Superior temporal gyrus (tissue), 1 donor: ENCODE measurements around the gene TTC7B.

Experiments used
- DNase-seq: peaks from one replicate; pipeline ENCODE4 v3.0.0-alpha.2; 2016; ENCODE audit errors: extremely low spot score

Gene TTC7B

DNA sequence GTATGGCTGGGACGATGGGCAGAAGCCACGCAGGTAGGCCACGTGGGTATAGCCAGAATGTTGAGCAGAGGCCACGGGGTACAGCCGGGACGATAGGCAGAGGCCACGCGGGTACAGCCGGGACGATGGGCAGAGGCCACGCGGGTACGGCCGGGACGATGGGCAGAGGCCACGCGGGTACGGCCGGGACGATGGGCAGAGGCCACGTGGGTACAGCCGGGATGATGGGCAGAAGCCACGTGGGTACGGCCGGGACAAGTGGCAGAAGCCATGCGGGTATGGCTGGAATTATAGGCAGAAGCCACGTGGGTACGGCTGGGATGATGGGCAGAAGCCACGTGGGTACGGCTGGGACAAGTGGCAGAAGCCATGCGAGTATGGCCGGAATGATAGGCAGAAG is 195.0 kb downstream of the TTC7B start:
- no peak for DNase-seq

DNA sequence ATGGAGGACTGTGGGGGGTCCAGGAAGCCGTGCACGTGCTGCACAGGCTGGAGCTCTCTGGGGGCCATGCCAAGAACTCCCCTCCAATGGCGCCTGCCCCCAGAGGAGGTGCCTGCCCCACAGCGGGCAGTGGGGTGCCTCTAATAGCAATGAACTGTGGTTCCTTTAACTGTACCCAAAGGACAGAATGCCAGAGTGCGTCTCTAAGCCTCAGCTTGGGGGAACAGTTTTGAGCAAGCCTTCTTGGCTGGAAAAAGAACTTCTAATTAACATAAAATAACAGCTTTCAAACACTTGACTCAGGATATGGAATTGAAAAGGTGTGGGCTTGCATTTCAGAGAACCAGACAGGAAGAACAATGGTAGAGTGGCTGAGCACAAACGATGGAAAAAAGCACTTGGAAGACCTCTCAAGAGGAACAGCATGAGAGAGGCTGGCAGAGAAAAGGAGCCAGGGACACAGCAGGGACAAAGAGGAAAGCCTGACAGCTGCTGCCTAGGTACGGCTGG is 195.6 kb downstream of the TTC7B start:
- no peak for DNase-seq

DNA sequence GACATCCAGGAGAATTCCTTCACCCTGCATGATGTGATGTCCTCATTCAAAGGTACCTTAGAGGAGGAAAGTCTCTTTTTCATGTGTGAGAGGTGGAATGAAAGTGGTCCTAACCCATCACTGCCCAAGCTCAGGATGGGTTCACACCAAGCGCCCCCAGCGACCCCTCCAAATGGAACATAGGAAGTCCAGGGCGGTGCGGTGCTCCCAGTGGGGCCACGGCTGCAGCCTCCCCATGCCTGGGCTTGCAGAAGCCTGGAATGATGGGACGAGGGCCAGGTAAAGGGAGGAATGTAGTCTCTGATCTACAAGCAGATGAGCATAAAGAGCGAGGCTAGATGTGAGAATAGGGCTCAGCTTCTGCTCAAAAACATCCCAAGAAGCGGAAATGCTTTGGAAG is 196.3 kb downstream of the TTC7B start:
- DNase-seq: no peak

DNA sequence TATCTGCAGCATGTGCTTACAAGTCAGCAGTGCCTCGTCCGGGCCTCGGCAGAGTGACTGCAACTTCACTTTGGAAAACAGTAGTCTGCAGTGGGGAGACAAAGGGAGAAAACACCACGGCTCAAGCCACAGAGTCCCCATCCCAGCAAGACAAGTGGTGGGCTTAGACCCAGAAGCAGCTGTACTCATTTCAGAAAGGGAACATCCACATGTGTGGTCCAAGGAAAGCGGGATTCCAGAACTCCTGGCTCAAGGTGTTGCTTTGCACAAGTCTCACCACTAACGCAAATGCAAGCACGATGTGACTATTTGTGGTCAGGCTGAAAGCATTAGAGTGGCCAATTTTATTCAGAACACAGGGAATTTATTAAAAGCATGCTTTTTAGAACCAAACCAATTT is 198.3 kb downstream of the TTC7B start:
- DNase-seq: no peak

DNA sequence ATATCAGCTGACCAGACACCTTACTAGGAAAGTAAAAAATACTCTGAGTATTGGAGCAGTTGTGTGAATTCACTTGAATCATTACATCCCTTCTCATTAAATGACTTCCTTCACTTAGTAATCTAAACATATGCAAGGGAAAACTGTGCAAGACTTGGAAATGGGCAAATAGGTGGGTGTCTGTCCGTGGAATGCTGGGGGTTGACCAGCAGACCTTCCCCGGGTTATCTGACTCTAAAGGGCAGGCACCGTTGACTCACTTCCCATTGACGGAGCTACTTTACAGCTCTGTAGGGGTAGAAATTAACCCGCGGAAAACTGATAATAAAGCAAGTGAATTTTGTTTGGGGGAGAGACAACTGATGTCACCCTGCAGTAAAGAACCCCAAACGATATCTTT is 199.3 kb downstream of the TTC7B start:
- no peak for DNase-seq

DNA sequence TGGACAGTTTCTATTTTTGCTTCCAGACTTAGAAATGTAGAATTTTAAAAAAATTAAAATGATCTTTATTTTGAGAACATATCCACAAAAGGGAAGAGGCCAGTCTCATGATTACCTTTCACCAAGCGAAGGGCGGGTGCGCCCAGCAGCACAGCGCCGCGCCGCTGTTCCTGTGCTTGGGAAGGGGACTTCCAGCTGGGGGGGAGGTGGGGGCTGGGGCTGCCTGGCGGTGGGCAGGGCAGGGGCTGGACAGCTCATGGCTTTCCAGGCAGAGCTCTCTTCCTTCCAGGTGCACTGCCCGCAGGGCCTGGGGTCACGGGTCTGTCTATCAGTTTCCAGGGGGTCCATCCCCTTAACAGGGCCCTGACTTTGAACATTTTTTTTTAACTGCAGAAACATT is 199.9 kb downstream of the TTC7B start:
- no peak for DNase-seq

DNA sequence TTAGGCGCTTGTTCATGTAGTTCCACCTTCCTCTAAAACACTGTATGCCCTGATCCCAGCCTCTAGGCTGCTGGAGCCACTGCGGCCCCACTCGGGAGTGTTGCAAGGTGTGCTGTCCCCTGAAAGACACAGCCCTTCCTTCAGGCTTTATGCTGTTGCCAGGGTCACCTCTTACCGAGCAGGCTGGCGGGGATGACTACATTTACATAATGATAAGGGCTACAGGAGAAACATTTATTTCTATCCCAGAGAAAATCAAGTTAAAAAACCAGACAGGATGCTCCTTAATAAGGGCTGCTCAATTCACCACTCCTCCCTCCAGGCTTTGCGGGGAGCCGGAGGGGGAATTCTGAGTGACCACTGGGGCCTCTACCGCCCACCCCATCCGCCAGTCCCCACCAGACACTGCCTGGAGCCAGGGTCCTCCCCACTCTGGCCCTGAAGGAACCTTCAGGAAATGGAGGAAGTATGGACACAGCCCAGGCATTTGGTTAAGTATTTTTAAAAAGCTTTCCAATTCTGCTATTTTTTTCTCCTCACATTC is 200.6 kb downstream of the TTC7B start:
- no peak for DNase-seq

DNA sequence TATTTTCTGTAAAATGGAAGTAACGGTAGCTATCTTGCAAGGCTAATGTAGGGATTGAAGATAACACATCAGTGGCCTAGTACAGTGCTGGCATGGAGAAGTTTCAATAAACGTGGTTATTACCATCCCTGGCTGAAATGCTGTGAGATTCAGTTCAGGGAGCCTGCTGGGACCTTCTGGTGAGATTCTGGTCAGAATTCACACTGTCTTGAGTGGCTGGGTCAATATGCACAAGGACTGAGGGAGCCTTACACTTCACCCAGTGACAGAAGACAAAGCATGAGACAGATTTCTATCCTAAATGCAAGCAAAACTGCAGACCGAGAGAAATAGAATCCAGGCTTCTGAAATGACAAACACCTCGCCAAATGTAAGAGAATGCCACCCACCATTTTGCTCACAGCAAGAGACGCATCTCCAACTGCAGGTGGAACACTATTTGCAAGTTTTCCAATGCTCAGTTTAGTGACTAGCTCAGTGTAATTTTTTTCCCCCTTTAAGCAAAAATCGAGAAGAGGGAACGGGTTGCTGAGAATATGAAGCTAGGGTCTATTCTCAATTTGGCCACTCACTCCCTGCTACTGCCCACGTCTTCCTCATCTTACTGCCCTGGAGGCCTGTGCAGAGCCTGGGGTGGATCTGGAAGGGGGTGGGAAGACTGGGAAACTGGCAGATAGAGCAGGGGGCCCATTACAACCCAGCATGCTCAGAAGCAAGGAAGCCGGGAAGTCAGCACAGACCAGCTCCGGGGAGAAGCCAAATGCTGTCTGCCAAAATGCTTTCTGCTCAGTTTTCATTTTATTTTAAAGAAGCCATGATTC is 201.3 kb downstream of the TTC7B start:
- DNase-seq: peak; percentile 55

DNA sequence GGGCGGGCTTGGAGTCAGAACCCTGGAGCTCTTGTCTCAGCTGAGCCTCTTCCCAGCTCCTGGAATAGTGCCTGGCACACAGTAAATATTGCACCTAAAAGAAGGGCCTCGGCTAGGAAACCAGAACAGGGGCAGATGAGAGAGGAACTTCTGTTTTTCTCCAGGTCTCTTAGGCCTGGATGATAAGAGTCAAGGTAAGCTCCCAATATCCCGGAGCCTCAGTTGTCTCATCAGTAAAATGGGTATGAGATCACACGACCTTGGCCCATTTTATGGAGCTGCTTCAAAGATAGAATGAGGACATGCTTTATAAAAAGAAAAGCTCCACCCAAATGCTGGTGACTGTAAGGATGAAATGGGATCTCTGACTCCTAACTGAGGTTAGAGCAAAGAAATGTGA is 202.2 kb downstream of the TTC7B start:
- DNase-seq: no peak

DNA sequence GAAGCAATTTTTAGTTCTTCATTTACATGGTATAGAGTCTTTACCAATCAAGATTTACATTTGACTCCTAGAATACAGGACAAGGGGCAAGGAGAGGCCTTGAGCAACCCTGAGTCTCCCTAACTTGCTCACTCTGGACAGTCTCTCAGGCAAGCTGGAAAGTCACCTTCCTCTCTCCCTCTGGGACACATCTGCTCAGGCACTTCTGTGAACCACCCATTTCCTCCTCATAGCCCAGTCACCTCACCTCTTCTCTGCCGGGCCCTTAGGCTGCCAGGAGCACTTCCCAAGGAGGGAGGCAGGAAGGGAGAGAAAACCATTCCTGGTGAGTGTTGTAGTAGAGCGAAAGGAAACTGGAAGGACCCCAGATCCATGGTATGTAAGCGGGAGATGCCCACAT is 202.8 kb downstream of the TTC7B start:
- no peak for DNase-seq

DNA sequence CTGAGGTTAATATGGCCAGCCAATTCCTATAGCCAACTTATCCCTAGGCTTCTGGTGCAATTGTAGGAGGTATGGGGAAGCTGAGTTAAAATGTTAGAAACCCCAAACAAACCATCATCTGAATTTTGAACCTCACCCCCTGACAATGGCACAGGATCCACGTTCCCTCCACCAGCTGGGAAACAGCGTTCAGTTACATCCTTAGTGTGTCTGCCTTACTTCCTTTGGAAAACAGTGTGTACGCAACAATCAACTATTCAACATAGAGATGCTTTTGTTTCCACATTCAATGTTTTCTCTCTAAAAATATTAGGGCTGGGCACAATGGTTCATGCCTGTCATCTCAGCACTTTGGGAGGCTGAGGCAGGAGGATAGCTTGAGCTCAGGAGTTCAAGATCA is 203.4 kb downstream of the TTC7B start:
- DNase-seq: no peak

DNA sequence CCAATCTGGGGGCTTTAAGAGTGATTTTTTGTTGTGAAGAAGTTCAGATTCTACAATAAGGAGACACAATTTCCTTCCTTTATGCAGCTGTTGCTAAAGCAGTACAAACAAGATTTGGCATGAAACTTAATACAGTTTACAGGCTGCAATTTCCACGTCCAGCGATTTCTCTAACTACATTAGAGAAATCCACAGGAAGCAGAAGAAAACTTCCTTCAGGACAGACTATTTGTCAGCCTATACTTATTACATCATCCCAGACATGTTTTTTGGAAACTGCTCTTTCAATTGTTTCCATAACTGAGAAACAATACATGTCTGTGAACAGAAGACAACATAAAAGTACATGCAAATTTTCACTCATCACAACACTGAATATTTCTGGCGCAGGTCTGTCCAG is 204.3 kb downstream of the TTC7B start:
- peak; percentile 36 for DNase-seq

DNA sequence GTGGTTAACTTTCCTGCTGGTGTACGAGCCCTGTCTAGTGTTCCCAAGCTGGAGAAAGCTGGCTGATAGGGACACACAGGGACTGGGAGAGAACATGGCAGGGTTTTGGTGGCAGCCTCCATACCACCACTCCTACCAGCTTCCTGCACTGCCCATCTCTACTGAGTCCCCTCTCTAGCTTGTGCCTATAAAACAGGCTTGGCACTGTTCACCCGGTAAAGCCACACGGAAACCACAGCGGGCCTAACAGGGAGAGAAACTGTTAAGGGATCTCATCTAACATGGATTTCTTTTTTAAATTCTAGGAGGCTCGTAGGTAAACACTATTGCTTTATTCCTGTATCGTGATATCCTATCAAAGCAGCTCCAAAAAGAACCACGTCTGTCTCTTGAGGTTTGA is 204.7 kb downstream of the TTC7B start:
- DNase-seq: no peak

DNA sequence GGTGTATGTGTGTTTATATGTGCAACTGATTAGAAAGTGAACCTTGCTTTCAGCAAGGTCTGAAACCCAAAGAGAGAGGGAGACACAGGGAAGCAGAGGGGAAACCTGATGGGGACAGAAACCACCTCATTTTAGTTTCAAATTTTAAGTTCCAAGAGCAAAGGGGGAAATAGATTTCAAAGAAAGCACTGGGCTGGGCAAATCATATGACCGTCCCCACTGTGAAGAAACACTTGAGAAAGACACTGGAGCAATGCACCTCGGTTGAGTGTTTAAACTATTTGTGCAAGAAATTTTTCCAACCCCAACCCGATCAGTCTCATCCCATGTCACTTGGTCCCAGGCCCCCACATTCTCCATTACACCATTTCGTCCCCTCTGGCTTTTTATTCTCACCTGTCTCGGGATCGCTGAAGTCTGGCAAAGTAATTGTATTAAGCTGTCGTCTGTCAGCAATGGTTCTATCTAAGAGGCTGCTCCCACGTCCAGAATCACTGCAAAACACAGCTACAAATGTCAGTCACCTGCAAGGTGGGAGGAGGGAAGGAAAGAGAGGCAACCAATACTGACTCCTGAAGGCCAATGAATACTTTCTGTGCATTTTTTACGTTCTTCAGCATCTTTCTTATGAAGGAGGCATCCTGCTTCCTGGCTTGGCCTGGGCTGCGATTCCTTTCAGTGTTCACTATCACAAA is 205.7 kb downstream of the TTC7B start:
- peak; percentile 12 for DNase-seq

DNA sequence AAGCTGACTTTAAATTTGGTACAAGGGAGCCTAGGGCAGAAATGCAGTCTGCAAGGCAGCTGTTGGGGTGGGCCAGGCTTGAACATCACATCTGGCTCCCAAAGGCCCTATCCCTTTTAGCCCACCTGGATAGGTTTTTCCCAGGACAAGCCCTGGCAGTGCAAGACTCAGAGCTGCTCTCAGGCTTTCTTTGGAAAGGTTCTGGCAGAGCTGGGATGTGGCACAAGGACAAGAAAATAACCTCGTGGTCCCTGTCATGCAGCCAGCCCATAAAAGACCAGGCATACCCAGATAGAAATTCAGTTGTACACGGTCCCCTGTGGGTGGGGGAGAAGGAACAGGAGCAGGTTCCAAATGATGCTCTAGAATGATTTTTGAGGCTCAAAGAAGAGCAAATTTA is 206.9 kb downstream of the TTC7B start:
- peak; percentile 30 for DNase-seq

DNA sequence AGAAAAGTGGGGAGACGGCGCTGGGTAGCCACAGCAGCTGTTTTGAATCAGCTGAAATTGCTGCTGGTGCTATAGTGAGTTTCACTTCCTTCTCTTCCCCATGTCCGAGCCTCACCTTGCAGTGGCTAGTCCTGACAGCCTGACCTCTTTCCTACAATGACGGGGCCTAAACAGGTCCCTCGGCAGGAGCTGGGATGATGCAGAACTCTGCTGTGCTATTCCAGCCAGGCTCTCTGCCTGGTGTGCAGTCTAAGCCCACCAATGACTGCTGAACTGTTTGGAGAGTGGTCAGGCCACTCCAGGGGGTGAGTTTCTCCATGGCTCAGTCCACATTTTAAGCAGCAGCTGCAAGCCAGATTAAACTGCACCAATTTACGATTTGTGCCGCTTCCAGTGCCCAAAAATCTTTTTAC is 207.3 kb downstream of the TTC7B start:
- peak; percentile 33 for DNase-seq

DNA sequence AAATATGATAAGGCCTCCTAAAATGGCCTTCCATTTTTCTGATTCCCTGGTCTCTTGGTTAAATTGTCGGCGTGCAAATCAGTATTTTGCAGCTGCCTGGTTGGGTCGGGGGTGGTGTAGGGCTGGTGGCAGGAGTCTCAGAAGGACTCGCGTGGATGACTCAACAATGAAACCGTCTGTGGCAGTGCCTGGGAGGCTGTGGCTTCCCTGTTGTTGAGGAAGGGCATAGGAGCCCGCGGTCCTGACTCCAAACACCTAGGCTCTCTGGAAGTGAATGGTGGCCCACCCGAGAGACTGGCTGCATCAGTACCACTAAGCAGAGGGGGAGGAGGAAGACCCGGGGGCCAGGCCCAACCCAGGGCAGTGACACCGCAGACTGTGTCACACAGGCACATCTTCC is 207.9 kb downstream of the TTC7B start:
- DNase-seq: no peak

DNA sequence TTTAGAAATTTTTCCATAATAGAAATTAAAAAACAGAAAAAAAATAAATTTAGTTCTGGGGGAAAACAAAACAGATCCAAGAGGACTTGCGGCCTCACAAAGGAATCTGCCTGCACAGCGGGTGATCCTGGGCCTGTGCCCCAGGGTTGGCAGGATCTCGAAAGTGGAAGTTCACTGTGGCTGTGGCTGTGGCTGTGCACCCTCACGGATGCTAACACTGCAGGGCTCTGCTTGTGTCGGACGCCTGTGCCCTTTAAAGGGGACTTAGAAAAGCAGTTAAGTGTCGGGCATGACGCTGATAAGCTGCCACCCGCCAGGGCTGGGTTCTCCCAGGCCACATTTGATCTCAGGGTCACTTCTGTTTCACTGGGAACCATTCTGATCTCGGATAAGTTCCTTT is 209.1 kb downstream of the TTC7B start:
- no peak for DNase-seq

DNA sequence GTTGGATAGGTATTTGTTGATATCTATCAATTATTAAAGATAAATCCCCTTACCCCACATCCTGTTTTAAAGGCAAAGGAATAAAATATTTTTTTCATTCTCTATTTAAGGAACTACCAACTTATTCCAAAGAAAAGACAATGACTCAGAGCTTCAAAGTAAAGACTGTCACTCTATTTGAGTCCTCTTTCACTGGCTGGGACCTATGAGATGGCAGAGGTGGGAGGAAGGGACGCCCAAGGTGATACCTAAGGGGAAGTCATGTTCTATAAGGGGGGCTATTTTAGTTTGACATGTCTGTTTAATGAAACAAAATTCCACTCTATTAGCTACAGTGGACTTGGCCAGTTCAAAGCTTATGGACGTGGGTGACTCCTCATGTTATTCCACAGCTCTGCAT is 209.8 kb downstream of the TTC7B start:
- DNase-seq: no peak

DNA sequence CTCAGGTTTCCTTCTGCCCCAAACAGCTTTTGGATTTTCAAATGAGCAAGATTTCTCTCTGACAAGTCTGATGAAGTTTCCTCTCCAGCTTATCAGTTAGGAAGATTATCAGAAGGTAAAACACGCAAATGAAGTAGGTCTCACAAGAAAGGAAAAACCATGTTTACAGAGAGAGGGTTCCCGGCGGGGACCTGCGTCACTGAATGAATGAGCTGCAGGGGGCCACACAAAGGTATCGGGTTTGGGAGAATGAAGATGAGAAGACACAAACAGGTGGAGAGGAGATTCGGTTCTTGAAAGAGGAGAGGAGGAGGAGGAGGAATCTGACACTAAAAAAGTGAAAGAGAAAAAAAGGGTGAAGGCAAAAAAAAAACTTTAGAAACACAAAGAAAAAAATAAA is 210.8 kb downstream of the TTC7B start:
- no peak for DNase-seq

DNA sequence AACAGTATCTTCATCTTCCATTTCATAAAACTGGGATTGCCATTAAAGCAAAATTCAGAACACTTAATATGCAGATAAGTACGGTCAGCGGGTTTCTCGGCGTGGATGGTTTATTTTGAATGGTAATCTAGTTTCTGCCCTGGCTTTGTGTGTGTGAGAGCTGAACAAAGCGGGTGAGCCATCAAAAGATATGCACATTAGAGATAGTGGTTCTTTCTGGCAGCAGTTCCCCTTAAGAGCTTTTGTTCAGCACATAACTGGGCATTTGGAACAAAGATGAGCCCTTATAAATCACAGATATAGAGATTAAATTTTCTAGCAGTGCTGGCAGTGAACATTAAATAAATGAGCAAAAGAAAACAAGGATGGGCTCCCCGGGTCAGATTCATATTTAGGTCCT is 211.9 kb downstream of the TTC7B start:
- peak; percentile 43 for DNase-seq

DNA sequence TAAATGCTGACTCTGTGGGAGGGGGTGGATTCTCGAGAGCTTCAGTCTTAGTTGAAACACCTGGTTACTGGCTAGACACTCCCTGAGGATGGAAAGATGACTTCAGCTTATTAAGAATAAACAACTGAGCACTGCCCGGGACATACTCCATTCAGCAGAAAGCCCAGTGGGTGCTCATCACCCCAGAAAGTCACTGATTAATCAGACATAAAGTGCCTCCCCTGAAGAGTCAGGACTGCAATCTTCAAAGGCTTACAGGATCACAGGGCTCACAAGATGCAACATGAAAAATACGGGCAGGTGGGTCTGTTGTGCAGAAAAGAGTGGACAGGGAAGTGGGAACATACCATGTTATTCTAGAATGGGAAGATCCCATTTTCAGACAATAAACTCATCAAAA is 212.4 kb downstream of the TTC7B start:
- no peak for DNase-seq

DNA sequence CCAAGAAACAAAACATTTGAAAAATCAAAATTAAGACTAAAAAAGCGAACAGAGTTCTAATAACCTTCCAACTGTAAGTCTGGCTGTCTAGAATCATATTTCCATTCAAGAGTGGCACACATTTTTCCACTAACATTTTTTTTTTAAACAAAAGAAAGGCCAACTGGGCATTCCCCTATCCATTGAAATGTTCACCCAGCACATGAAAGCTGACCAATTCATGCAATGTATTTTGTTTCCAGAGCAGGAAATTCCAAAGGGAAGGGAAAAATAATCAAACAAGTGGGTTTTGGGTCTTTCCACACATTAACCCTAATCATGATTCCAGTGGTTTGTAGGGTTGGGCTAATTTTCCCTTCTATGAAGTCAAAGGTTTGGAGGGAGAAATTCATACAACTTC is 212.9 kb downstream of the TTC7B start:
- no peak for DNase-seq
